SU-DHL-6 (cell line): Measurements from ENCODE around the gene PCDHAC1.

ENCODE experiments used
- H2AFZ ChIP-seq: fragments of 200-600 bp; sonication (generic); 2 replicates; pipeline ENCODE4 v1.6.1; 2014; ENCODE audit warnings: low read depth, mild to moderate bottlenecking, moderate library complexity, mixed read lengths, antibody characterized with exemption, low read length; ENCODE audit not compliant: severe bottlenecking
- H3F3A ChIP-seq: fragments of 200-600 bp; shearing (Covaris generic); 2 replicates; pipeline ENCODE4 v1.6.0; 2016; ENCODE audit warnings: antibody characterized with exemption, mild to moderate bottlenecking; ENCODE audit not compliant: insufficient read depth
- H3K27ac ChIP-seq: fragments of 200-600 bp; sonication (generic); 2 replicates; pipeline ENCODE4 v1.5.1; 2016; ENCODE audit warnings: low read depth, mild to moderate bottlenecking, low read length, moderate library complexity, mixed read lengths
- H3K27me3 ChIP-seq: fragments of 200-600 bp; sonication (generic), shearing (Covaris generic); 2 replicates; pipeline ENCODE4 v1.6.0; 2014; ENCODE audit warnings: mild to moderate bottlenecking, low read length
- H3K36me3 ChIP-seq: fragments of 200-600 bp; sonication (generic); 2 replicates; pipeline ENCODE4 v1.6.1; 2014; ENCODE audit warnings: mild to moderate bottlenecking, low read length, mixed read lengths
- H3K4me2 ChIP-seq: fragments of 300-600, 200-600 bp; shearing (Covaris generic), sonication (generic); 2 replicates; pipeline ENCODE4 v1.6.0; 2014; ENCODE audit warnings: low read length, low read depth, mild to moderate bottlenecking; ENCODE audit not compliant: poor library complexity, severe bottlenecking
- H3K4me3 ChIP-seq: fragments of 200-600 bp; sonication (generic); 2 replicates; pipeline ENCODE4 v1.5.1; 2014; ENCODE audit warnings: antibody characterized with exemption, low read length, mild to moderate bottlenecking, mixed read lengths; ENCODE audit not compliant: insufficient read depth, poor library complexity, severe bottlenecking
- H3K79me2 ChIP-seq: fragments of 200-600 bp; sonication (generic); 2 replicates; pipeline ENCODE4 v1.6.1; 2014; ENCODE audit warnings: mild to moderate bottlenecking, low read length, moderate library complexity; ENCODE audit not compliant: insufficient read depth
- H3K9ac ChIP-seq: fragments of 200-600 bp; sonication (generic); 2 replicates; pipeline ENCODE4 v1.7.0; 2014; ENCODE audit warnings: mild to moderate bottlenecking, low read length
- H3K9me2 ChIP-seq: fragments of 200-600 bp; sonication (generic); replicated peaks from 2 replicates; pipeline ENCODE4 v1.6.1; 2014; ENCODE audit warnings: low read length; ENCODE audit not compliant: insufficient read depth
- H3K9me3 ChIP-seq: fragments of 200-600 bp; sonication (generic); 2 replicates; pipeline ENCODE4 v1.6.1; 2014; ENCODE audit warnings: low read length, mixed read lengths; ENCODE audit not compliant: insufficient read depth
- H4K20me1 ChIP-seq: fragments of 200-600 bp; sonication (generic); 2 replicates; pipeline ENCODE4 v1.6.1; 2014; ENCODE audit warnings: low read depth, mild to moderate bottlenecking, antibody characterized with exemption, low read length, moderate library complexity, mixed read lengths
- EZH2phosphoT487 ChIP-seq: fragments of 200-600 bp; sonication (generic), shearing (Covaris generic); conservative IDR thresholded peaks from 2 replicates; pipeline ENCODE4 v1.6.1; 2018; ENCODE audit warnings: mild to moderate bottlenecking, antibody characterized with exemption, low read length, moderate library complexity, mixed read lengths
- TF ChIP-seq, protein P1 (sequence below): fragments of 200-600 bp; sonication (generic); IDR thresholded peaks from one replicate; pipeline ENCODE4 v1.5.1; 2017; ENCODE audit warnings: antibody characterized with exemption, mild to moderate bottlenecking, low read length, moderate library complexity; ENCODE audit not compliant: insufficient read depth, poor library complexity, severe bottlenecking

Gene PCDHAC1

DNA sequence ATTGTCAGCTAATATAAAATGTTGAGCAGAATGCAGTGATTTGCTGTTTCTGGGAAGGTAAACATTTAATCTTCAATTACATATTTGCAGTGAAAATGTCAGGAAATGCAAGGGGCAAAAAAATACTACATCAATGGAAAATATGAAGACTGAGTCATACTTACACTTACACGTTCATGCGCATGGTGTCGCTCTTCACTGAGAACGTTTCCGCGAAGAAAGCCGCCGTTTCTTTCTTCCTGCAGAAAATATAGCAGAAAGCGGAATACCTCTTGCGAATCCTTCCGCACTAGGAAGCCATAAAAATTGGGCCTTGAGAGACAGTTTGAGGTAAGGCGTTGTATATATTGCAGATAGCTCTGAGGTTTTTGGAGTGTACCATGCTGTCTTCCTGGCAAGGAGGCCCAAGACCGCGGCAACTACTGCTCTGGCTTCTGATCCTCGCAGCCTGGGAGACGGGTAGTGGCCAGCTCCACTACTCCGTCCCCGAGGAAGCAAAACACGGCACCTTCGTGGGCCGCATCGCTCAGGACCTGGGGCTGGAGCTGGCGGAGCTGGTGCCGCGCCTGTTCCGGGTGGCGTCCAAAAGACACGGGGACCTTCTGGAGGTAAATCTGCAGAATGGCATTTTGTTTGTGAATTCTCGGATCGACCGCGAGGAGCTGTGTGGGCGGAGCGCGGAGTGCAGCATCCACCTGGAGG, 44.1 kb upstream of the PCDHAC1 start, which contains the start of gene PCDHA13:
PCDHA13 (plus strand) TSS at position 236 of the 702 bp plus-strand sequence; CDS start at position 381, 145 bp downstream.
- Histone ChIP-seq H3K27ac (no peak within 1 kb of the TSS), H3K9ac (no peak within 1 kb of the TSS), H3K9me2 (no peaks in the 10 kb centered on the region)

DNA sequence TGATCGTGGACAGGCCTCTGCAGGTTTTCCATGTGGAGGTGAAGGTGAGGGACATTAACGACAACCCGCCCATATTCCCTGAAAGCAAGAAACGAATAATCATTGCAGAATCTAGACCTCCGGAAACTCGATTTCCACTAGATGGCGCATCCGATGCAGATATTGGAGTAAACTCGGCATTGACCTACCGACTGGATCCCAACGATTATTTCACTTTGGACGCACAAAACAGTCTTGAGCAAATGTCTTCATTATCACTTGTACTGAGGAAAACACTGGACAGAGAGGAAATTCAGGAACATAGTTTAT, 43.6 kb upstream of the PCDHAC1 start:
- Histone ChIP-seq H4K20me1 (no peaks in the 10 kb centered on the region), H3K4me3 (no peak overlapping the region), H3K9ac (no peak overlapping the region), H3K9me3 (no peaks in the 10 kb centered on the region), H3F3A (no peaks in the 10 kb centered on the region; the same call in 1 of the 2 replicates), H3K27ac (no peak overlapping the region), H3K79me2 (no peaks in the 10 kb centered on the region), H3K4me2 (no peak overlapping the region), H3K9me2 (no peaks in the 10 kb centered on the region), H3K36me3 (no peaks in the 10 kb centered on the region), H3K27me3 (no peaks in the 10 kb centered on the region), H2AFZ (no peak overlapping the region)
- no peak for TF ChIP-seq EZH2phosphoT487
- TF ChIP-seq, protein P1, sequence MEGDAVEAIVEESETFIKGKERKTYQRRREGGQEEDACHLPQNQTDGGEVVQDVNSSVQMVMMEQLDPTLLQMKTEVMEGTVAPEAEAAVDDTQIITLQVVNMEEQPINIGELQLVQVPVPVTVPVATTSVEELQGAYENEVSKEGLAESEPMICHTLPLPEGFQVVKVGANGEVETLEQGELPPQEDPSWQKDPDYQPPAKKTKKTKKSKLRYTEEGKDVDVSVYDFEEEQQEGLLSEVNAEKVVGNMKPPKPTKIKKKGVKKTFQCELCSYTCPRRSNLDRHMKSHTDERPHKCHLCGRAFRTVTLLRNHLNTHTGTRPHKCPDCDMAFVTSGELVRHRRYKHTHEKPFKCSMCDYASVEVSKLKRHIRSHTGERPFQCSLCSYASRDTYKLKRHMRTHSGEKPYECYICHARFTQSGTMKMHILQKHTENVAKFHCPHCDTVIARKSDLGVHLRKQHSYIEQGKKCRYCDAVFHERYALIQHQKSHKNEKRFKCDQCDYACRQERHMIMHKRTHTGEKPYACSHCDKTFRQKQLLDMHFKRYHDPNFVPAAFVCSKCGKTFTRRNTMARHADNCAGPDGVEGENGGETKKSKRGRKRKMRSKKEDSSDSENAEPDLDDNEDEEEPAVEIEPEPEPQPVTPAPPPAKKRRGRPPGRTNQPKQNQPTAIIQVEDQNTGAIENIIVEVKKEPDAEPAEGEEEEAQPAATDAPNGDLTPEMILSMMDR: no peak

More for the DNA sequence above, 44.1 kb upstream of the PCDHAC1 start, which contains the start of gene PCDHA13:
- no peaks in the 10 kb centered on the region for H4K20me1 ChIP-seq
- no peaks in the 10 kb centered on the region for H3K27me3 ChIP-seq
- no peak for TF ChIP-seq EZH2phosphoT487
- TF ChIP-seq, protein P1: no peak
- H2AFZ ChIP-seq: no peak within 1 kb of the TSS
- H3K9me3 ChIP-seq: no peaks in the 10 kb centered on the region
- no peak within 1 kb of the TSS for H3K4me2 ChIP-seq
- H3K79me2 ChIP-seq: no peaks in the 10 kb centered on the region
- H3F3A ChIP-seq: no peaks in the 10 kb centered on the region; the same call in 1 of the 2 replicates
- H3K36me3 ChIP-seq: no peaks in the 10 kb centered on the region
- no peak within 1 kb of the TSS for H3K4me3 ChIP-seq

DNA sequence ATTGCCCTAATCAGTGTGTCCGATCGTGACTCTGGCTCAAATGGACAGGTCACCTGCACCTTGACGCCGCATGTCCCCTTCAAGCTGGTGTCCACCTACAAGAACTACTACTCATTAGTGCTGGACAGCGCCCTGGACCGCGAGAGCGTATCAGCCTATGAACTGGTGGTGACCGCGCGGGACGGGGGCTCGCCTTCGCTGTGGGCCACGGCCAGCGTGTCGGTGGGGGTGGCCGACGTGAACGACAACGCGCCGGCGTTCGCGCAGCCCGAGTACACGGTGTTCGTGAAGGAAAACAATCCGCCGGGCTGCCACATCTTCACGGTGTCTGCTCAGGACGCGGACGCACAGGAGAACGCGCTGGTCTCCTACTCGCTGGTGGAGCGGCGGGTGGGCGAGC, 42.7 kb upstream of the PCDHAC1 start:
- TF ChIP-seq, protein P1: no peak
- TF ChIP-seq EZH2phosphoT487: no peak
- no peaks in the 10 kb centered on the region; the same call in 1 of the 2 replicates for H3F3A ChIP-seq

More for the DNA sequence above, 42.7 kb upstream of the PCDHAC1 start:
- Histone ChIP-seq H4K20me1 (no peaks in the 10 kb centered on the region), H3K4me3 (no peak overlapping the region), H3K36me3 (no peaks in the 10 kb centered on the region), H3K9me2 (no peaks in the 10 kb centered on the region), H3K4me2 (no peak overlapping the region), H3K27ac (no peak overlapping the region), H3K27me3 (no peaks in the 10 kb centered on the region), H3K79me2 (no peaks in the 10 kb centered on the region), H3K9me3 (no peaks in the 10 kb centered on the region), H3K9ac (no peak overlapping the region), H2AFZ (no peak overlapping the region)
